ENCODE data around the gene CHKB.
A peak's percentile ranks its signal among the peaks of the same experiment; 100 is the strongest.

Gene CHKB

GRCh38 chr22:50599816-50600455 is 17.3 kb upstream of the CHKB start:
- peak; percentile 78 for DNase-seq (ENCODE audit: low read depth, low spot score)

GRCh38 chr22:50597097-50597496 is 14.4 kb upstream of the CHKB start:
- DNase-seq (ENCODE audit: low read depth, low spot score): no peak

DNA sequence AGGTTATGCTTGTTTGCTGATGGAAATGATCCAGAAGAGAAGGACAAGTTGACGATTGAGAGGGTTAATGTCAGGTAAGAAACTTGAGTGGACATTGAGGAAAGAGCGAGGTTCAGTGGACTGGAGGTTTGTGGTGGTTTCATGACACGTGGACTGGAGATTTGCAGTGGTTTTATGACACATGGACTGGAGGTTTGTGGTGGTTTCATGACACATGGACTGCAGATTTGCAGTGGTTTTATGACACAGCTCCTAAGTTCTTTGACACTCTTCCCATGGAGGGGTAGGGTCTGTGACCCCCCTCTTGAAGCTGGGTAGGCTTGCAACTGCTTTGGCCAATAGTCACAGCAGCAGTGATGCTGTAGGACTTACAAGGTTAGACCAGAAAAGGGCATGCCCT is 12.5 kb upstream of the CHKB start:
- DNase-seq (ENCODE audit: low read depth, low spot score): no peak

GRCh38 chr22:50587407-50587806 is 4.8 kb upstream of the CHKB start:
- no peak for DNase-seq (ENCODE audit: low read depth, low spot score)

- no peak for DNase-seq (ENCODE audit: low read depth, low spot score)
These were observed 3.8 kb upstream of the CHKB start for GRCh38 chr22:50586416-50586815.

DNA sequence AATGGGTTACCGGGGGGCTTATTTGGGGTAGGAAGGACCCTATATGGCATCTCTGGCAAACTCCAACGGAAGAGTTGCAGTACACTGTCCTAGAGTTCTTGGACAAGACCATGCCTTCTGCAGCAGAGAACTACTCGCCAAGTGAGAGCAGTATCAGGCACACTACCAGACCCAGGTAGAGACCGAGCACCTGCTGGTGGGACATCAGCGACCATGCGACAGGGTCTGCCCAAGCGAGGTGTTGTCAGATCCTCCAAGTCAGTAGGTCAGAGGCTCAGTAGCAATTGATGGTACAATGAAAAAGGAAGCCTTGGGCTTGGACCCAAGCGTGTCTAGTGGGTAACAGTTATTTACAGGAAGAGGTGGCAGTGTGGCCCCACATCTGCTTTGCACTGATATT is 3.1 kb upstream of the CHKB start:
- no peak for DNase-seq (ENCODE audit: low read depth, low spot score)

DNA sequence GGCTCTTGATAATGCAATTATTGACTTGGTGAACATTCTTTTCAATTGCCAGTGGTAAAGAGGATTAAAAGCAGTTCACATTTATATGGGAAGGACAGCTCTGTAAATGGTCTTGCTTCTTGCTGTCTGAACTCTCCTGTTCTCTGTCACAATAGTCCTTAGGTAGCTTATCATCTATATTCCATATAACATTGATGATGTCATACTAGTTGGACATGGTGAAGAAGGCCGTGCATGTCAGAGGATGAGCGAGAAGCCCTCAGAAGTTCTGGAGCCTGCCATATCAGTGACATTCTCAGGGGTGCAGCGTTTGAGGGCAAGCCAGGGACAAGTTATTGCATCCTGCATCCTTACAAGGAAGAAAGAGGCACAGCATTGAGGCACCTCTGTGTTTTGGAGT is 2.6 kb upstream of the CHKB start:
- DNase-seq (ENCODE audit: low read depth, low spot score): no peak

DNA sequence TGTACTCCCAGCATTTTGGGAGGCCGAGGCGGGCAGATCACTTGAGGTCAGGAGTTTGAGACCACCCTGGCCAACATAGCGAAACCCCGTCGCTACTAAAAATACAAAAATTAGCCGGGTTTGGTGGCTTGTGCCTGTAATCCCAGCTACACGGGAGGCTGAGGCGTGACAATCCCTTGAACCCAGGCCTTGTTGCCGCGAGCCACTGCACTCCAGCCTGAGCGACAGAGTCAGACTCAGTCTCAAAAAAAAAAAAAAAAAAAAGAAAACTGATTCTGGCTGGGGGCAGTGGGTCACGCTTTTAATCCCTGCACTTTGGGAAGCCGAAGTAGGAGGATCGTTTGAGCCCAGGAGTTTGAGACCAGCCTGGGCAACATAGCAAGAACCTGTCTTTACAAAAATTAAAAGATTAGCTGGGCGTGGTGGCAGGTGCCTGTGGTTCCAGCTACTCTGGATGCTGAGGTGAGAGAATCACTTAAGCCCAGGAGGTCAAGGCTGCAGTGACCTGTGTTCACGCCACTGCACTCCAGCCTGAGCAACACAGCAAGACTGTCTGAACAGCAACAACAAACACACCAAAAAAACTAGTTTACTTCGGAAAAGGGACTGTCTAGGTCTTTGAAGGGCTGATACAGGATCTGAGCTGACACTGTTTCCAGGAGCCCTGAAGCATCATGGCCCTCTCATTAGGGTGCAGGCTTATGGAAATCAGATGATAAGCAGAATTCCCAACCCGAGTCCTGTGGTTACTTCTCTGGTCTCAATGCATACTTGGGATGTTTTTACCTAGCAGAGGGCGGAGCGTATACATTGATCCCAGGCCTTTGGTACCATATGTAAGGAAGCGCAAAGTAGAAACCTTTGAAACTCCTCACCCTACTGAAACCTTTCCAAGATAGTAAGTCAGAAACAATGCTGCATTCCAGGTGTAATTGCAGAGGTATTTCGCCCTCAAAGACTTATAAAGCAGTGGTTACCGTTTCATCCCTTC is 1.8 kb upstream of the CHKB start:
- no peak for DNase-seq (ENCODE audit: low read depth, low spot score)

DNA sequence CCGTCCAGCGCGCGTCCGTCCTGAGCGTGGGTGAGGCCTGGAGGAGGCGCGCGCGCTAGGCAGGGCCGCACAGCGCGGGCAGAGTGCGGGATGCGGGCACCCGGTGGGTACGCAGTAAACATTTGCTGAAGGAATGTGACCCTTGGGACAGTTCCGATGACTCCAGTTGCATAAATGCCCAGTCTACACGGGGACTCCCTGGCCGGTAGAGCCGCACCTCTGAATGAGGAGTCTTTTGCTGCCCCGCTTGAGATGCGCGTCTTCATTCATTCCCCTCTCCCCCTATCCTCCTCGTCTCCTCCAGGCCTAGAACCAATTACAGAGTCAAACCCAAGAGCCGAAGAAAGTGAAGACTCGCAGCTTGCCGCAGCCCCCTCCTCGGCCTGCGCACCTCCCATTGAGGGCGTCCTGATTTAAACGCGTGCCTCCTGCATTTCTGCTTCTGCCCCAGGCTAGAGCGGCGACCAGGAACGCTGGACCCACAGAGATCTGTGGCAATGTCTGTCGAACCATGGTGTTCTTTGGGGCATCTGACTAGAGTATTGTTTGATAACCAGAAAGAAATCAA is 729 bp upstream of the CHKB start:
- no peak for DNase-seq (ENCODE audit: low read depth, low spot score)

DNA sequence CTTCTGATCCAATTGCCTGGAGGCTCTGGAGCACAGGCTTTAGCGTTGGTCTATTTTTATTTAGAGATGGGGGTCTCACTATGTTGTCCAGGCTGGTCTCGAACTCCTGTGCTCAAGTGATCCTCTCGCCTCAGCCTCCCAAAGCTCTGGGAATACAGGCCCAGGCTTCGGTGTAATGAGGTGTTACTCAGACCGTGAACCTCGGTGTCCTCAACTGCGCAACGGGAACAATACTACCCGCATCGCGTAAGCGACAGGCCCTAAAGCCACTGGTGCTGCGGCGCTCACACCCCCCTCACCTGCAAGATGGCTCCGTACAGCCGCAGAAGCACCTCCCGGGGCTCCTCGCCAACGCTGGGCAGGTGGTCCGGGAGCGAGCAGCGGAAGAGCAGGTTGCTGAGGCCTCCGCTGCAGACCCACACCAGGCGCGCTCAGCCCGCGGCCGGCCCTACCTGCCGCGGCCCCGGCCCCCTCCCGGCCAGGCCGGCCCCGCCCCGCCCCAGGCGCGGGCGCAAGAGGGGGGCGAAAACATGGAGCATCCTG is 628 bp downstream of the CHKB start:
- DNase-seq (ENCODE audit: low read depth, low spot score): no peak

- DNase-seq (ENCODE audit: low read depth, low spot score): no peak
These were observed 1.4 kb downstream of the CHKB start for GRCh38 chr22:50581031-50581949.

DNA sequence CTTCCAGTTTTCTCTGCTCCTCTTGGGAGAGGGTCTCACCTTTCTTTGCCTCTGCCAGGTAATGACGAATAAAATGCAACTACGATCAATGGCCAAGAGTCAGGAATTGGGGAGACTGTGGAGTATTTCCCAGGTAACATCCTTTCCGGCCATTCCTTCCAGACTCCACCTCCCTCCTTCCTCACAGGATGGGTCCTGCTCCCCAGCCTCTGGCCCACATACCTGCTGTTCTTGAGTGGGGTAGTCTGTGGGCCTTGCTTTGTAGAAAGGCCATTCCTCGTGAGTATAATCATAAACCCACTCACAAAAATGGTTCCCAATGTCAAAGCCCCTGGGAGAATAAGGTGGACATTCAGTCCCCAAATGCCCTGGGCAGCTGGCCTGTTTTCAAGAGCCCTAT is 2.9 kb downstream of the CHKB start:
- DNase-seq (ENCODE audit: low read depth, low spot score): no peak

- no peak for DNase-seq (ENCODE audit: low read depth, low spot score)
These were observed 3.8 kb downstream of the CHKB start for GRCh38 chr22:50578776-50579310.

DNA sequence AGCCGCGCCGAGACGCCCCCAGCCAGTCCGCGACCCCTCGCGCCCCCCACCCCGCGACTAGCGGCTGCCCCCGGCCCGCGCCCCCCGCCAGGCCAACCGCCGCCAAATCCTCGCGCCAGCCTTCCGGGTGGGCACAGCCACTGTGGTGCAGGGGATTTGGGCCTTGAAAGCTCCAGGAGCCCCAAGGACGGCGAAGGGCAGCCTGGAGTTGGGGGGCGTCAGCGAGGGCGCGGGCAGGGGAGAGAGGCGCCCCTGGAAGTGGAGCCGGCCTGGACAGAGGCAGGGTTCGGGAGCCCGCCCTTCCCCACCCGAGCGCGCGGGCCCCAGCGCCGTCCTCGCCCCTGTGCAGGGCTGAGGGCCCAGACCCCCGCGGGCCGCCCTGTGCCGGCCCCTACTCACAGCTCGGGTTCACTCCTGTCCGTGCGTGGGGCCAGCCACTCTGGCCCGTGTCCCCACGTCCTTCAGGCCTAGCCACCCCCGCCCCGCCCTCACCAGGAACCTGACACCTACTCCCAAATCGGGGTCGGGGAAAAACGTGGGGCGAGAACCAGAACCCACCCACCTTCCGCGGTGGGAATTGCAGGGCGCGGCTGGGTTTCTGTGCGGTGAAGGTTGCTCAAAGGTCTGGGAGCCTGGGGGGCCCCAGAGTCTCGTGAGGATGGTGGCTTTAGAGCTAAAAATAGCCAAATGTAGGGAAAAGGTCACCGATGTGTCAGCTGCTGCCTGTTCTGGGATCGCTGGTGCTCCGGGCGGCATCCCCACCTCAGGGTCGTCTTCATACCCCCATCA is 4.5 kb downstream of the CHKB start, which contains the start of gene CPT1B:
CPT1B (minus strand) TSS at position 441 of the 789 bp plus-strand sequence. CDS start 512 bp downstream, outside the sequence.
- no peak for DNase-seq (ENCODE audit: low read depth, low spot score)

DNA sequence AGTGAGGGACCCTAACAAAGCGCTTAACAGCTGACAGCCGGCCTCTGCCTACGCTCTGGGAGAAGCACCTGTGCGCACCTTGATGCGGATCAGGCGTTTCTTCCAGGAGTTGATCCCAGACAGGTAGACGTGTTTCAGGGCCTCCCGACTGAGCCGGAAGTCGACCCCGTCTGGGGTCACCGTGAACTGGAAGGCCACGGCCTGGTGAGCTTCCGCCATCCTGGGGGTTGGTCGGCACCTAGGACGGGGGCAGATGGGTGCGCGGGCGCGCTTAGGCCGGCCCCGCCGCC is 5.0 kb downstream of the CHKB start:
- DNase-seq (ENCODE audit: low read depth, low spot score): no peak

DNA sequence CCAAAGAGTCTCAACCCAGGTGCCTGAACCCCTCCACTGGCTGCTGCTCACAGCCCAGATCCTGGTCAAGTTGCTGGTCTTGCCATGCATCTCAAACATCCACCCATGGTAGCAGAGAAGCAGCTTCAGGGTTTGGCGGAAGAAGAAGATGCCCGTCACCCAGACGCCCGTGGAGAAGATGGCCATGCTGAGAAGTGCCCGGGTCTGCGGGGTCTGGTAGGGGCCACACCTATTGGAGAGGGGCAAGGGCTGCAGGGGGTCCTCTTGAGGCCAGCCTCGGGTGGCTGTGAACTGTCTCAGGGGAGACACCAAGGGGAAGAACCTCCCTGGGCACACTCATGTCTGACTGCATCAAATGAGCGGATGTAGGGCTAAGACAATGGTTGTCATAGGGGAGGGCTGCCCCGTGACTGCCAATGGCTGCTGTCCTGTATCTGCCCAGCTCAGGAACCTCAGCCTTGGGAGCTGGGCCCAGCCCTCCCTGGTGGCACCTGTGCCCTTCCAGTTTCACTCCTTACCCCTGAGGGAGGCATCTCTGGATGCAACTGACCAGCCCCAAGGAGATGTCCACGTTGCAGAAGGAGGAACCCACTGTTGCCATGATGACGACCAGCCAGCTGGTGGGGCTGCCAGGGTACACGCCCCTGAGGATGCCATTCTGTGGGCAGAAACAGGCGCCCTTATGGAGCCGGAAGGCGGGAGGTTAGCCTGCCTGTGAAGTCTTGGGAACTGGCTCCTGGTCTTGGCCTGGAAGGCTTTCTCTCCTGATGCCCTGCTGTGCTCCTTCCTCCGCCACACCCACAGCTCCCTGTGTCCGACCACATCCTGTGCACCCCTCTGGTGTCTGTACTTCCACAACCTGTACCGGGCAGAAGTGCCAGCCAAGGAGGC is 5.6 kb downstream of the CHKB start:
- no peak for DNase-seq (ENCODE audit: low read depth, low spot score)

GRCh38 chr22:50576070-50576469 is 6.6 kb downstream of the CHKB start:
- DNase-seq (ENCODE audit: low read depth, low spot score): peak; percentile 43

GRCh38 chr22:50575426-50575941 is 7.2 kb downstream of the CHKB start:
- DNase-seq (ENCODE audit: low read depth, low spot score): no peak

DNA sequence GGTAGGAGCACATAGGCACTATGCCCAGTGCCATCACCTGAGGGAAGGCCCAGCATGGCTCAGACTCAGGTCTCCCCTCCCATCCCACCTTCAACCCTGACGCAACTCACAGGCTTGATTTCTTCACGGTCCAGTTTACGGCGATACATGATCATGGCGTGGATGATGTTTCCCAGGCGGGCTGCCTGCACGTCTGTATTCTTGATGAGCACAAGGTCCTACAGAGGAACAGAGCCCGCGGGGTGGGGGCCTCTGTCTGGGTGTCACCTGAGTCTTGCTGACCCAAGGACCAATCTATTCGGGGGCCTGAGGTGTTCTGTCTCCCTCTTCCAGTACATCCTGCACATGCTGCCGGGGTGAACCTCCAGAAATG is 8.3 kb downstream of the CHKB start:
- DNase-seq (ENCODE audit: low read depth, low spot score): no peak

Measured in astrocyte of the hippocampus (primary cell).